B cell (primary cell): ENCODE data around the gene NME9. TPM values are rescaled to one million over a fixed set of nuclear protein-coding genes. Genes with fewer than 3 reads are reported as not detected.

Source experiments
- ATAC-seq: fragments of 200-7000 bp; cut with Tn5 transposase; one replicate; pipeline ENCODE4 v1.10.0; 2021; ENCODE audit warnings: low read depth, mild to moderate bottlenecking, moderate number of reproducible peaks, moderate library complexity
- CTCF ChIA-PET: fragments of 350-600 bp; sonication (Branson Sonifier 250); formaldehyde crosslinking; loops from one replicate; lab custom pipeline; 2021; ENCODE audit warnings: antibody characterized with exemption, inconsistent platforms; lab: Charles Lee
- POLR2A ChIA-PET: fragments of 350-600 bp; sonication (Branson Sonifier 250); formaldehyde crosslinking; loops from one replicate; lab custom pipeline; 2021; ENCODE audit warnings: antibody characterized with exemption; lab: Charles Lee
- DNase-seq: peaks from one replicate; pipeline ENCODE4 v3.0.0; 2013
- H2AFZ ChIP-seq: 2 replicates; pipeline ENCODE4 v1.6.1; 2012; ENCODE audit warnings: mild to moderate bottlenecking, low read depth, low read length; ENCODE audit not compliant: insufficient read depth, poor library complexity, severe bottlenecking
- H3K27ac ChIP-seq, 2 donors: 1 replicate in 1 of 2; 2 replicates in 1 of 2; pipeline ENCODE4 v1.5.1; 2012 to 2013; ENCODE audit warnings: low read length in 2 of 2, mild to moderate bottlenecking in 2 of 2, moderate library complexity in 1 of 2
- H3K27me3 ChIP-seq, 4 experiments: fragments of 200-600 bp in 1 of 4; sonication (generic) in 1 of 4; replicated peaks in 1 of 4; 1 replicate in 2 of 4; 2 replicates in 2 of 4; pipeline versions ENCODE4 v1.6.1 to v1.7.0; 2013 to 2016; ENCODE audit warnings: low read length in 3 of 4, mild to moderate bottlenecking in 2 of 4, mixed read lengths in 1 of 4, moderate library complexity in 1 of 4; ENCODE audit not compliant: insufficient read depth in 4 of 4, control insufficient read depth in 3 of 4; ENCODE audit errors: control extremely low read depth in 1 of 4
- H3K36me3 ChIP-seq, 2 experiments: replicated peaks in 1 of 2; 1 replicate in 1 of 2; 2 replicates in 1 of 2; pipeline versions ENCODE4 v1.6.1 to v1.7.1; 2013; ENCODE audit warnings: low read length in 1 of 2; ENCODE audit not compliant: insufficient read depth in 2 of 2, control insufficient read depth in 1 of 2; ENCODE audit errors: control extremely low read depth in 1 of 2, extremely low read depth in 1 of 2
- H3K4me1 ChIP-seq, 2 donors: fragments of 200-600 bp in 1 of 2; sonication (generic) in 1 of 2; 1 replicate in 1 of 2; 2 replicates in 1 of 2; pipeline versions ENCODE4 v1.5.1 to v1.6.1; 2013 to 2017; ENCODE audit warnings: low read length in 2 of 2; ENCODE audit not compliant: control insufficient read depth in 2 of 2, insufficient read depth in 2 of 2
- H3K4me2 ChIP-seq: replicated peaks from 2 replicates; pipeline ENCODE3; 2012; ENCODE audit warnings: mild to moderate bottlenecking, low read depth, low read length; ENCODE audit not compliant: poor library complexity, severe bottlenecking
- H3K4me3 ChIP-seq, 5 experiments: fragments of 200-600 bp in 1 of 5; sonication (generic) in 1 of 5; 1 replicate in 3 of 5; 2 replicates in 2 of 5; pipeline versions ENCODE4 v1.5.1 to v1.7.0; 2011 to 2016; ENCODE audit warnings: low read length in 4 of 5, mild to moderate bottlenecking in 4 of 5, low read depth in 2 of 5, control low read depth in 1 of 5, moderate library complexity in 1 of 5; ENCODE audit not compliant: insufficient read depth in 1 of 5; ENCODE audit errors: control extremely low read depth in 1 of 5, extremely low read depth in 1 of 5
- H3K79me2 ChIP-seq: fragments of 200-600 bp; sonication (generic); one replicate; pipeline ENCODE4 v1.6.0; 2016; ENCODE audit warnings: low read length; ENCODE audit not compliant: control insufficient read depth, insufficient read depth
- H3K9ac ChIP-seq: fragments of 200-600 bp; sonication (generic); 2 replicates; pipeline ENCODE4 v1.6.1; 2017; ENCODE audit warnings: mild to moderate bottlenecking, low read length, moderate library complexity
- H3K9me3 ChIP-seq, 3 donors: one replicate each; pipeline versions ENCODE4 v1.6.1 to v1.7.1; 2013; ENCODE audit warnings: low read length in 2 of 3; ENCODE audit not compliant: control insufficient read depth in 2 of 3, insufficient read depth in 1 of 3; ENCODE audit errors: control extremely low read depth in 1 of 3
- H4K20me1 ChIP-seq: 2 replicates; pipeline ENCODE4 v1.6.0; 2012; ENCODE audit warnings: mild to moderate bottlenecking, low read length; ENCODE audit not compliant: insufficient read depth, control insufficient read depth, poor library complexity, severe bottlenecking
- H3K27ac Mint-ChIP-seq: one replicate; pipeline ENCODE4 v1.8.0; 2021; ENCODE audit warnings: mixed read lengths
- H3K27me3 Mint-ChIP-seq: one replicate; pipeline ENCODE4 v1.8.0; 2021; ENCODE audit warnings: mixed read lengths
- H3K4me1 Mint-ChIP-seq: one replicate; pipeline ENCODE4 v1.8.0; 2021; ENCODE audit warnings: mixed read lengths
- H3K4me3 Mint-ChIP-seq: one replicate; pipeline ENCODE4 v1.8.0; 2021; ENCODE audit warnings: mixed read lengths
- H3K9me3 Mint-ChIP-seq: one replicate; pipeline ENCODE4 v1.8.0; 2022; ENCODE audit warnings: mixed read lengths; ENCODE audit not compliant: insufficient read depth
- EZH2 ChIP-seq: IDR thresholded peaks from 2 replicates; pipeline ENCODE4 v1.6.1; 2012; ENCODE audit warnings: borderline replicate concordance, low read depth, mild to moderate bottlenecking, moderate library complexity, low read length; ENCODE audit not compliant: insufficient read depth, poor library complexity, severe bottlenecking
- WGBS: methylation state at CpG from one replicate; pipeline ENCODE4 v1.1.5; 2013; ENCODE audit warnings: missing lambda C conversion rate; ENCODE audit not compliant: insufficient coverage; 5-methylcytosine and 5-hydroxymethylcytosine counted together
- intact Hi-C: fragments of 100-400 bp; cut with micrococcal nuclease; formaldehyde crosslinking; loops from one replicate; pipeline ENCODE4 v1.10.0; 2022
- polyA plus RNA-seq: library from polyadenylated mRNA; depleted of rRNA; stranded (reverse); fragments of >200 nt; gene quantifications from 2 replicates; pipeline ENCODE4 v1.2.3, GENCODE V29; 2012
- total RNA-seq, 2 donors: library from RNA; stranded (reverse); fragments of 120-200 nt in 1 of 2; gene quantifications; 1 replicate in 1 of 2; 2 replicates in 1 of 2; pipeline versions ENCODE4 v1.2.3 to v1.2.4, GENCODE V29; 2013 to 2022
- TF ChIP-seq, protein P1 (sequence below): fragments of 200-600 bp; IDR thresholded peaks from one replicate; pipeline ENCODE4 v1.8.0; 2022; ENCODE audit warnings: antibody characterized with exemption, mild to moderate bottlenecking

NME9 gene
- total and polyA plus RNA-seq, 2 donors (not counting 1 experiment from before 2014, with no cell fraction given) = not detected

GRCh38 chr3:138270245-138270644 lies 59.4 kb downstream of the NME9 start:
- no peaks in the 10 kb centered on the region for H3K27me3 ChIP-seq
- ATAC-seq = no peak
- H3K4me3 Mint-ChIP-seq = no peak overlapping the region
- H3K9ac ChIP-seq = no peak overlapping the region
- CTCF ChIA-PET = no interaction called here
- no peak overlapping the region for H3K4me2 ChIP-seq
- no peak for DNase-seq
- no peak overlapping the region for H3K4me3 ChIP-seq
- no peaks in the 10 kb centered on the region for H3K27me3 Mint-ChIP-seq
- H3K79me2 ChIP-seq = no peaks in the 10 kb centered on the region
- H3K27ac ChIP-seq = no peak overlapping the region
- H3K27ac Mint-ChIP-seq = no peak overlapping the region
- WGBS = no CpG with 5 or more reads among the region's 2 CpGs
- H4K20me1 ChIP-seq = no peaks in the 10 kb centered on the region
- POLR2A ChIA-PET = no interaction called here
- peaks cover 16 to 50% of the 10 kb centered on the region in 2 experiments for H3K36me3 ChIP-seq
- no peaks in the 10 kb centered on the region for H3K4me1 ChIP-seq
- no peaks in the 10 kb centered on the region for H3K9me3 Mint-ChIP-seq
- peaks cover 3% of the 10 kb centered on the region for H3K4me1 Mint-ChIP-seq
- no peak overlapping the region for H2AFZ ChIP-seq
- H3K9me3 ChIP-seq = no peaks in the 10 kb centered on the region
- no peak for TF ChIP-seq EZH2
- TF ChIP-seq, protein P1, sequence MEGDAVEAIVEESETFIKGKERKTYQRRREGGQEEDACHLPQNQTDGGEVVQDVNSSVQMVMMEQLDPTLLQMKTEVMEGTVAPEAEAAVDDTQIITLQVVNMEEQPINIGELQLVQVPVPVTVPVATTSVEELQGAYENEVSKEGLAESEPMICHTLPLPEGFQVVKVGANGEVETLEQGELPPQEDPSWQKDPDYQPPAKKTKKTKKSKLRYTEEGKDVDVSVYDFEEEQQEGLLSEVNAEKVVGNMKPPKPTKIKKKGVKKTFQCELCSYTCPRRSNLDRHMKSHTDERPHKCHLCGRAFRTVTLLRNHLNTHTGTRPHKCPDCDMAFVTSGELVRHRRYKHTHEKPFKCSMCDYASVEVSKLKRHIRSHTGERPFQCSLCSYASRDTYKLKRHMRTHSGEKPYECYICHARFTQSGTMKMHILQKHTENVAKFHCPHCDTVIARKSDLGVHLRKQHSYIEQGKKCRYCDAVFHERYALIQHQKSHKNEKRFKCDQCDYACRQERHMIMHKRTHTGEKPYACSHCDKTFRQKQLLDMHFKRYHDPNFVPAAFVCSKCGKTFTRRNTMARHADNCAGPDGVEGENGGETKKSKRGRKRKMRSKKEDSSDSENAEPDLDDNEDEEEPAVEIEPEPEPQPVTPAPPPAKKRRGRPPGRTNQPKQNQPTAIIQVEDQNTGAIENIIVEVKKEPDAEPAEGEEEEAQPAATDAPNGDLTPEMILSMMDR = no peak
- intact Hi-C loops = no loop called here

DNA sequence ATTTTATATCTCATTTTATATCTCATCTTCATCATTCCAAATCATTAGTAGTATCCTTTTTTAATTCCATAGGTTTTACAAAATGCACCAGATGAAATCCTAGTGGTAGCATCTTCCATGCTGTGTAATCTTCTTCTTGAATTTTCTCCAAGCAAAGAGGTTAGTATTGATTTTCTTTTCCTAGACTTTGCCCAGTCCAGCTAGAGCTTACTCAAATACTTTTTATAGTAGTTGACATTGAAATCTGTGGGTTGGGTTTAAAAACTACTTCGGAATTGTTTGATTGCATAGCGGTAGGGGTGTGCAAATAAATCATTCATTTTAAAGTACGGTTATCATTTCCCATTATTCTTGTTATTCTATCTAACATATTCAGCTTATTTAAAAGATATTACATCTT lies 62.6 kb downstream of the NME9 start:
- Mint-ChIP-seq H3K27me3 (no peaks in the 10 kb centered on the region), H3K27ac (no peak overlapping the region), H3K4me1 (peaks cover 3% of the 10 kb centered on the region), H3K9me3 (no peaks in the 10 kb centered on the region), H3K4me3 (no peak overlapping the region)
- intact Hi-C loops = no loop called here
- H3K36me3 ChIP-seq = peaks cover 5 to 38% of the 10 kb centered on the region in 2 experiments
- no CpG with 5 or more reads among the region's 3 CpGs for WGBS
- no peaks in the 10 kb centered on the region for H3K79me2 ChIP-seq
- no peaks in the 10 kb centered on the region for H4K20me1 ChIP-seq
- CTCF ChIA-PET = no interaction called here
- no peak for DNase-seq
- no peak overlapping the region for H3K4me3 ChIP-seq
- POLR2A ChIA-PET = no interaction called here
- H3K27me3 ChIP-seq = no peaks in the 10 kb centered on the region
- H3K27ac ChIP-seq = no peak overlapping the region
- H3K4me1 ChIP-seq = no peaks in the 10 kb centered on the region
- H3K9ac ChIP-seq = no peak overlapping the region
- TF ChIP-seq, protein P1 = no peak
- TF ChIP-seq EZH2 = no peak
- no peaks in the 10 kb centered on the region for H3K9me3 ChIP-seq
- no peak for ATAC-seq
- no peak overlapping the region for H3K4me2 ChIP-seq
- H2AFZ ChIP-seq = no peak overlapping the region
